Transverse colon (tissue), 4 donors: ENCODE measurements around the gene EFNA5. TPM values are rescaled to one million over a fixed set of nuclear protein-coding genes. Genes with fewer than 3 reads are reported as not detected.

Source experiments
- DNase-seq: peaks from one replicate; pipeline ENCODE4 v3.0.0-alpha.2; 2019
- H3K27ac ChIP-seq, 4 donors: fragments of 200-600 bp; sonication (generic); 2 replicates each; pipeline ENCODE4 v1.5.1; 2016 to 2018; ENCODE audit warnings: inconsistent platforms in 4 of 4
- H3K27me3 ChIP-seq: fragments of 200-600 bp; sonication (generic); 2 replicates; pipeline ENCODE4 v1.5.1; 2017; ENCODE audit warnings: inconsistent platforms
- H3K36me3 ChIP-seq, 4 donors: fragments of 200-600 bp; sonication (generic); 2 replicates each; pipeline ENCODE4 v1.5.1; 2017 to 2019; ENCODE audit warnings: inconsistent platforms in 4 of 4
- H3K4me1 ChIP-seq, 4 donors: fragments of 200-600 bp; sonication (generic); 2 replicates each; pipeline ENCODE4 v1.5.1; 2017 to 2020; ENCODE audit warnings: inconsistent platforms in 4 of 4
- H3K4me3 ChIP-seq, 4 donors: fragments of 200-600 bp; sonication (generic); 1 replicate in 1 of 4; 2 replicates in 3 of 4; pipeline versions ENCODE4 v1.5.1 to v1.6.1; 2017 to 2019; ENCODE audit warnings: inconsistent platforms in 4 of 4
- H3K9me3 ChIP-seq, 2 donors: fragments of 200-600 bp; sonication (generic); 2 replicates each; pipeline ENCODE4 v1.5.1; 2017 to 2019; ENCODE audit warnings: inconsistent platforms in 2 of 2
- CTCF ChIP-seq, 5 experiments: fragments of 200-600 bp in 3 of 5; fragments of 450-650 bp in 2 of 5; sonication (generic) in 3 of 5; IDR thresholded peaks; 1 replicate in 2 of 5; 2 replicates in 3 of 5; pipeline ENCODE4 v1.5.1; 2016 to 2017; ENCODE audit warnings: antibody characterized with exemption in 5 of 5, inconsistent platforms in 3 of 5, mild to moderate bottlenecking in 2 of 5, moderate library complexity in 1 of 5
- EP300 ChIP-seq: sonication (generic); formaldehyde crosslinking; IDR thresholded peaks from one replicate; pipeline ENCODE4 v1.6.1; 2017; ENCODE audit warnings: antibody characterized with exemption, low read depth
- POLR2A ChIP-seq: fragments of 450-650 bp; IDR thresholded peaks from one replicate; pipeline ENCODE4 v1.6.1; 2016; ENCODE audit warnings: antibody characterized with exemption, mild to moderate bottlenecking, moderate library complexity
- POLR2AphosphoS5 ChIP-seq, 3 donors: sonication (generic); formaldehyde crosslinking; IDR thresholded peaks; one replicate each; pipeline ENCODE4 v1.6.1; 2016; ENCODE audit warnings: antibody characterized with exemption in 3 of 3
- WGBS, 2 donors: methylation state at CpG; one replicate each; pipeline ENCODE4 v1.1.5; 2018; ENCODE audit warnings: low coverage in 1 of 2; 5-methylcytosine and 5-hydroxymethylcytosine counted together
- in situ Hi-C, 4 donors: fragments of 200-750 bp; cut with MboI; loops; one replicate each; pipeline versions ENCODE4 v1.15.0 to v1.15.1; 2017; ENCODE audit warnings: low sequenced_read_pairs in 3 of 4, low pct_ligation_motif_present in 1 of 4, low pct_unique_long_range_greater_than_20kb in 1 of 4
- intact Hi-C: fragments of 100-400 bp; cut with DNase I; formaldehyde crosslinking; loops from one replicate; pipeline ENCODE4 v1.15.1; 2023; ENCODE audit warnings: low total_unique reads
- total RNA-seq, 4 donors: library from RNA; depleted of rRNA; stranded (reverse); fragments of >200 nt; gene quantifications; one replicate each; pipeline ENCODE4 v1.1.0, GENCODE V29; 2016

EFNA5 gene
- total RNA-seq, 4 donors from 2014 or later, result 1.5 to 18.2 (median 12.1) TPM

GRCh38 chr5:107590686-107591085 is 80.1 kb downstream of the EFNA5 start:
- 60 to 76% methylated on average over 1 of the region's 1 CpG for WGBS, 2 donors
- no peaks in the 10 kb centered on the region for H3K9me3 ChIP-seq
- H3K36me3 ChIP-seq, result no peaks in the 10 kb centered on the region
- in situ Hi-C loops (no loop called here), intact Hi-C loops (no loop called here)
- DNase-seq, result no peak
- no peak overlapping the region for H3K4me3 ChIP-seq
- TF ChIP-seq CTCF (IDR thresholded peaks at IDR 0.05) (no peak), POLR2AphosphoS5 (IDR thresholded peaks at IDR 0.05) (no peak), EP300 (no peak), POLR2A (no peak)
- H3K27me3 ChIP-seq, result no peaks in the 10 kb centered on the region
- no peak overlapping the region for H3K27ac ChIP-seq
- peaks cover 0 to 16% (median 6%) of the 10 kb centered on the region in 4 donors for H3K4me1 ChIP-seq

GRCh38 chr5:107589520-107590193 is 81.1 kb downstream of the EFNA5 start:
- peaks cover 0 to 7% (median 4%) of the 10 kb centered on the region in 4 donors for H3K4me1 ChIP-seq
- no peaks in the 10 kb centered on the region for H3K36me3 ChIP-seq
- H3K27ac ChIP-seq, result no peak overlapping the region
- H3K9me3 ChIP-seq, result no peaks in the 10 kb centered on the region
- H3K27me3 ChIP-seq, result no peaks in the 10 kb centered on the region
- H3K4me3 ChIP-seq, result no peak overlapping the region
- WGBS, 2 donors, result 84 to 92% methylated on average over 5 to 7 of the region's 7 CpGs
- intact Hi-C loops (no loop called here), in situ Hi-C loops (no loop called here)
- DNase-seq, result no peak
- no peak for TF ChIP-seq CTCF (IDR thresholded peaks at IDR 0.05)
- TF ChIP-seq POLR2A, result no peak
- TF ChIP-seq EP300, result no peak
- no peak for TF ChIP-seq POLR2AphosphoS5 (IDR thresholded peaks at IDR 0.05)

- TF ChIP-seq POLR2AphosphoS5 (IDR thresholded peaks at IDR 0.05) (no peak), POLR2A (no peak), EP300 (no peak), CTCF (IDR thresholded peaks at IDR 0.05) (no peak)
- in situ Hi-C loops, result no loop called here
- no peak for DNase-seq
Observed at GRCh38 chr5:107582625-107583024, 88.1 kb downstream of the EFNA5 start.

GRCh38 chr5:107580889-107581820 is 89.6 kb downstream of the EFNA5 start:
- peak overlapping the region in 3 of 4 donors; percentile 6 to 34 (median 27) for H3K27ac ChIP-seq
- intact Hi-C loops (no loop called here), in situ Hi-C loops (no loop called here)
- H3K36me3 ChIP-seq, result no peaks in the 10 kb centered on the region
- no peaks in the 10 kb centered on the region for H3K9me3 ChIP-seq
- no peaks in the 10 kb centered on the region for H3K4me1 ChIP-seq
- H3K4me3 ChIP-seq, result no peak overlapping the region
- no peak for DNase-seq
- TF ChIP-seq POLR2AphosphoS5 (IDR thresholded peaks at IDR 0.05), result no peak
- no peak for TF ChIP-seq EP300
- no peak for TF ChIP-seq CTCF (IDR thresholded peaks at IDR 0.05)
- no peak for TF ChIP-seq POLR2A
- WGBS, 2 donors, result 64 to 72% methylated on average over 8 of the region's 8 CpGs
- no peaks in the 10 kb centered on the region for H3K27me3 ChIP-seq

More at GRCh38 chr5:107582625-107583024, 88.1 kb downstream of the EFNA5 start:
- H3K27me3 ChIP-seq, result no peaks in the 10 kb centered on the region
- H3K9me3 ChIP-seq, result no peaks in the 10 kb centered on the region
- H3K4me3 ChIP-seq, result no peak overlapping the region
- no peak overlapping the region for H3K27ac ChIP-seq
- H3K4me1 ChIP-seq, result no peaks in the 10 kb centered on the region
- no peaks in the 10 kb centered on the region for H3K36me3 ChIP-seq
- intact Hi-C loops, result no loop called here
